HEK293 (cell line): ENCODE data around the gene EEFSEC.

Experiments
- CTCF ChIA-PET: fragments of 350-600 bp; formaldehyde crosslinking; extraction: SDS; loops from one replicate; lab custom pipeline; 2021; ENCODE audit warnings: antibody characterized with exemption; lab: Yijun Ruan, JAX
- POLR2A ChIA-PET: fragments of 300-600 bp; formaldehyde crosslinking; extraction: SDS; loops from one replicate; lab custom pipeline; 2020; ENCODE audit warnings: antibody characterized with exemption, inconsistent platforms; lab: Yijun Ruan, JAX
- H3K27ac ChIP-seq: fragments of 200-500 bp; sonication (Bioruptor generic); 2 replicates; pipeline ENCODE4 v1.5.1; 2014; ENCODE audit warnings: low read depth, low read length, control low read depth, inconsistent platforms; ENCODE audit errors: extremely low read depth
- H3K36me3 ChIP-seq, 2 experiments: fragments of 200-500 bp in 1 of 2; sonication (Bioruptor generic) in 1 of 2; 1 replicate in 1 of 2; 2 replicates in 1 of 2; pipeline ENCODE4 v1.5.1; 2014 to 2017; ENCODE audit warnings: inconsistent platforms in 2 of 2, low read length in 2 of 2; ENCODE audit not compliant: control insufficient read depth in 2 of 2, insufficient read depth in 1 of 2
- H3K4me1 ChIP-seq: fragments of 200-500 bp; sonication (Bioruptor generic); 2 replicates; pipeline ENCODE4 v1.5.1; 2014; ENCODE audit warnings: mild to moderate bottlenecking, low read length, inconsistent platforms; ENCODE audit not compliant: control insufficient read depth, insufficient read depth
- H3K4me3 ChIP-seq: 2 replicates; pipeline ENCODE4 v1.5.1; 2011; ENCODE audit warnings: low read depth, mild to moderate bottlenecking, control low read depth, low read length, moderate library complexity
- H3K9me3 ChIP-seq: fragments of 200-500 bp; sonication (Bioruptor generic); 2 replicates; pipeline ENCODE4 v1.5.1; 2014; ENCODE audit warnings: low read depth, low read length, inconsistent platforms; ENCODE audit not compliant: control insufficient read depth, insufficient read depth
- GLI2 ChIP-seq: fragments of 450-650 bp; formaldehyde crosslinking; IDR thresholded peaks from 2 replicates; pipeline ENCODE4; 2017; ENCODE audit warnings: missing biosample characterization, missing genetic modification characterization, low read depth, borderline replicate concordance
- KLF9 ChIP-seq: fragments of 450-650 bp; formaldehyde crosslinking; IDR thresholded peaks from 2 replicates; pipeline ENCODE4 v1.5.1; 2016; ENCODE audit warnings: missing biosample characterization, missing genetic modification characterization, low read depth
- PRDM4 ChIP-seq: fragments of 450-650 bp; formaldehyde crosslinking; IDR thresholded peaks from 2 replicates; pipeline ENCODE4 v1.5.1; 2017; ENCODE audit warnings: missing biosample characterization, missing genetic modification characterization
- REPIN1 ChIP-seq: fragments of 450-650 bp; formaldehyde crosslinking; IDR thresholded peaks from 2 replicates; pipeline ENCODE4 v1.5.1; 2017; ENCODE audit warnings: missing biosample characterization, missing genetic modification characterization, low read depth
- ZBTB20 ChIP-seq: fragments of 450-650 bp; formaldehyde crosslinking; IDR thresholded peaks from 2 replicates; pipeline ENCODE4 v1.5.1; 2016; ENCODE audit warnings: missing biosample characterization, missing genetic modification characterization
- ZBTB21 ChIP-seq: fragments of 450-650 bp; formaldehyde crosslinking; IDR thresholded peaks from 2 replicates; pipeline ENCODE4 v1.5.1; 2017; ENCODE audit warnings: missing biosample characterization, missing genetic modification characterization
- ZNF138 ChIP-seq: fragments of 450-650 bp; formaldehyde crosslinking; IDR thresholded peaks from 2 replicates; pipeline ENCODE4 v1.5.1; 2016; ENCODE audit warnings: missing biosample characterization, missing genetic modification characterization, borderline replicate concordance
- ZNF148 ChIP-seq: fragments of 450-650 bp; formaldehyde crosslinking; IDR thresholded peaks from 2 replicates; pipeline ENCODE4 v1.5.0; 2017; ENCODE audit warnings: missing biosample characterization, missing genetic modification characterization, borderline replicate concordance
- ZNF184 ChIP-seq: fragments of 450-650 bp; IDR thresholded peaks from 2 replicates; pipeline ENCODE4 v1.5.1; 2018; ENCODE audit warnings: missing biosample characterization, mild to moderate bottlenecking, missing genetic modification characterization
- ZNF280C ChIP-seq: fragments of 450-650 bp; formaldehyde crosslinking; IDR thresholded peaks from 2 replicates; pipeline ENCODE4 v1.5.1; 2016; ENCODE audit warnings: missing biosample characterization, missing genetic modification characterization
- ZNF394 ChIP-seq: fragments of 450-650 bp; formaldehyde crosslinking; IDR thresholded peaks from 2 replicates; pipeline ENCODE4 v1.5.1; 2016; ENCODE audit warnings: missing biosample characterization, missing genetic modification characterization, mild to moderate bottlenecking, moderate library complexity, borderline replicate concordance
- ZNF449 ChIP-seq: fragments of 450-650 bp; formaldehyde crosslinking; IDR thresholded peaks from 2 replicates; pipeline ENCODE4 v1.5.1; 2017; ENCODE audit warnings: missing biosample characterization, mild to moderate bottlenecking, missing genetic modification characterization, moderate library complexity
- ZNF48 ChIP-seq: fragments of 450-650 bp; formaldehyde crosslinking; IDR thresholded peaks from 2 replicates; pipeline ENCODE4 v1.5.1; 2016; ENCODE audit warnings: missing biosample characterization, missing genetic modification characterization
- ZNF518A ChIP-seq: fragments of 450-650 bp; formaldehyde crosslinking; conservative IDR thresholded peaks from 2 replicates; pipeline ENCODE4 v1.5.1; 2016; ENCODE audit warnings: low read depth, missing biosample characterization, missing genetic modification characterization
- ZNF530 ChIP-seq: fragments of 450-650 bp; formaldehyde crosslinking; IDR thresholded peaks from 2 replicates; pipeline ENCODE4 v1.5.1; 2016; ENCODE audit warnings: low read depth, missing biosample characterization, missing genetic modification characterization
- ZNF560 ChIP-seq: fragments of 450-650 bp; formaldehyde crosslinking; IDR thresholded peaks from 2 replicates; pipeline ENCODE4 v1.5.1; 2017; ENCODE audit warnings: missing biosample characterization, missing genetic modification characterization, borderline replicate concordance
- ZNF610 ChIP-seq: fragments of 450-650 bp; formaldehyde crosslinking; IDR thresholded peaks from 2 replicates; pipeline ENCODE4 v1.5.1; 2016; ENCODE audit warnings: missing biosample characterization, missing genetic modification characterization, borderline replicate concordance
- ZNF645 ChIP-seq: fragments of 450-650 bp; formaldehyde crosslinking; IDR thresholded peaks from 2 replicates; pipeline ENCODE4; 2016; ENCODE audit warnings: missing biosample characterization, missing genetic modification characterization
- ZNF768 ChIP-seq: fragments of 450-650 bp; formaldehyde crosslinking; IDR thresholded peaks from 2 replicates; pipeline ENCODE4 v1.5.1; 2018; ENCODE audit warnings: missing biosample characterization, mild to moderate bottlenecking, missing genetic modification characterization
- ZXDB ChIP-seq: fragments of 450-650 bp; formaldehyde crosslinking; IDR thresholded peaks from 2 replicates; pipeline ENCODE4 v1.5.1; 2016; ENCODE audit warnings: missing biosample characterization, missing genetic modification characterization

The EEFSEC gene

GRCh38 chr3:128153156-128154041 lies at the start of gene EEFSEC:
EEFSEC (plus strand) TSS chr3:128153481; CDS start chr3:128153508, 27 bp downstream.
- ChIA-PET POLR2A (interaction anchor here (0.7 to 1.2 kb wide), 3 partner anchors 30 to 599 kb away, joined by 4 to 12 read pairs (median 6); partner anchors contain the start of gene RUVBL1), CTCF (no interaction called here)
- TF ChIP-seq ZNF138 (tag by site-specific recombination) (no peak), ZNF560 (tag by site-specific recombination) (no peak), ZNF610 (tag by site-specific recombination) (0 out of 2 replicates have a peak, but pooled peaks have one; percentile 33), ZXDB (tag by site-specific recombination) (peak; percentile 85), REPIN1 (no peak), ZNF518A (tag by site-specific recombination) (peak; percentile 66), ZBTB21 (peak; percentile 23; the same call in 1 of the 2 replicates), ZBTB20 (tag by site-specific recombination) (peak; percentile 57; the same call in 1 of the 2 replicates), ZNF645 (tag by site-specific recombination) (no peak), ZNF280C (tag by site-specific recombination) (no peak), ZNF530 (tag by site-specific recombination) (no peak), KLF9 (peak; percentile 86), ZNF48 (tag by site-specific recombination) (no peak), ZNF768 (tag by site-specific recombination) (no peak), GLI2 (no peak), ZNF449 (tag by site-specific recombination) (no peak; the same call in 1 of the 2 replicates), ZNF394 (tag by site-specific recombination) (no peak; the same call in 1 of the 2 replicates), PRDM4 (tag by site-specific recombination) (0 out of 2 replicates have a peak, but pooled peaks have one; percentile 29), ZNF184 (tag by site-specific recombination) (no peak), ZNF148 (0 out of 2 replicates have a peak, but pooled peaks have one; percentile 41)

More at GRCh38 chr3:128153156-128154041, at the start of gene EEFSEC:
- no peaks in the 10 kb centered on the region for H3K9me3 ChIP-seq
- peak within 1 kb of the TSS; percentile 80; the same call in 1 of the 2 replicates for H3K27ac ChIP-seq
- peak within 1 kb of the TSS; percentile 96 for H3K4me3 ChIP-seq
- no peaks in the 10 kb centered on the region for H3K4me1 ChIP-seq
- H3K36me3 ChIP-seq = peaks cover 0 to 24% of the 10 kb centered on the region in 2 experiments; a peak in 2 of 3 replicates
